HepG2 (cell line): ENCODE results near the gene ALG14. TPM values are rescaled to one million over a fixed set of nuclear protein-coding genes. Genes with fewer than 3 reads are reported as not detected.

ENCODE experiments used
- GATAD2A ChIP-seq: IDR thresholded peaks from 2 replicates; pipeline ENCODE4 v1.6.1; 2016
- HINFP ChIP-seq: sonication (generic); formaldehyde crosslinking; IDR thresholded peaks from 2 replicates; pipeline ENCODE4 v1.4.0; 2020; ENCODE audit warnings: low read depth, mild to moderate bottlenecking, missing genetic modification reagents
- HOXA3 ChIP-seq: sonication (generic); formaldehyde crosslinking; IDR thresholded peaks from 2 replicates; pipeline ENCODE4 v1.5.0; 2020; ENCODE audit warnings: missing genetic modification reagents
- NFYB ChIP-seq: sonication (generic); formaldehyde crosslinking; IDR thresholded peaks from 2 replicates; pipeline ENCODE4 v1.4.0; 2020; ENCODE audit warnings: missing genetic modification reagents
- ONECUT2 ChIP-seq: sonication (generic); formaldehyde crosslinking; IDR thresholded peaks from 2 replicates; pipeline ENCODE4 v1.4.0; 2020; ENCODE audit warnings: missing genetic modification reagents
- POLR2AphosphoS5 ChIP-seq: IDR thresholded peaks from 2 replicates; pipeline ENCODE4 v1.6.1; 2012; ENCODE audit warnings: low read depth, low read length
- SRY ChIP-seq: sonication (generic); formaldehyde crosslinking; IDR thresholded peaks from 2 replicates; pipeline ENCODE4 v1.8.0; 2022; ENCODE audit warnings: mild to moderate bottlenecking, missing genetic modification reagents
- TFE3 ChIP-seq: IDR thresholded peaks from 2 replicates; pipeline ENCODE4 v1.6.1; 2016
- XRCC5 ChIP-seq: fragments of 200-400 bp; formaldehyde crosslinking; optimal IDR thresholded peaks from 2 replicates; pipeline ENCODE3; 2017; ENCODE audit warnings: mild to moderate bottlenecking, low read length
- ZGPAT ChIP-seq: IDR thresholded peaks from 2 replicates; pipeline ENCODE4 v1.6.1; 2016; ENCODE audit warnings: mild to moderate bottlenecking
- ZNF629 ChIP-seq: sonication (generic); formaldehyde crosslinking; conservative IDR thresholded peaks from 2 replicates; pipeline ENCODE4 v1.5.0; 2020; ENCODE audit warnings: missing genetic modification reagents
- polyA plus RNA-seq, 8 experiments: library from polyadenylated mRNA; depleted of rRNA in 3 of 8; stranded (reverse) in 7 of 8; unstranded in 1 of 8; fragments of >200 nt; fragmentation: Illumina TruSeq in 4 of 8; extraction: Trizol in 4 of 8; gene quantifications; 2 replicates each; pipeline versions ENCODE4 v1.2.1 to v1.2.3, GENCODE V29; 2011 to 2016; ENCODE audit warnings: low read depth in 4 of 8, missing spikeins in 1 of 8, mixed read lengths in 1 of 8; ENCODE audit not compliant: insufficient read depth in 1 of 8
- total RNA-seq, 5 experiments: library from RNA; depleted of rRNA; stranded (reverse); fragments of >200 nt; fragmentation: Illumina TruSeq; extraction: Trizol; gene quantifications; 2 replicates each; pipeline ENCODE4 v1.2.3, GENCODE V29; 2016; ENCODE audit warnings: low read depth in 1 of 5
- TF ChIP-seq, protein P1 (sequence below): sonication (generic); formaldehyde crosslinking; IDR thresholded peaks from 2 replicates; pipeline ENCODE4 v1.5.1; 2020; ENCODE audit warnings: mild to moderate bottlenecking, missing genetic modification reagents, borderline replicate concordance
- TF ChIP-seq, protein P2 (sequence below): sonication (generic); formaldehyde crosslinking; IDR thresholded peaks from 2 replicates; pipeline ENCODE4 v1.4.0; 2020; ENCODE audit warnings: missing genetic modification reagents, mild to moderate bottlenecking, borderline replicate concordance

ALG14 gene
- total and polyA plus RNA-seq, 2 of the 13 experiments (the other 11 are each of a cell fraction or from before 2014, with no cell fraction given) = 4.5 to 12.7 TPM

DNA sequence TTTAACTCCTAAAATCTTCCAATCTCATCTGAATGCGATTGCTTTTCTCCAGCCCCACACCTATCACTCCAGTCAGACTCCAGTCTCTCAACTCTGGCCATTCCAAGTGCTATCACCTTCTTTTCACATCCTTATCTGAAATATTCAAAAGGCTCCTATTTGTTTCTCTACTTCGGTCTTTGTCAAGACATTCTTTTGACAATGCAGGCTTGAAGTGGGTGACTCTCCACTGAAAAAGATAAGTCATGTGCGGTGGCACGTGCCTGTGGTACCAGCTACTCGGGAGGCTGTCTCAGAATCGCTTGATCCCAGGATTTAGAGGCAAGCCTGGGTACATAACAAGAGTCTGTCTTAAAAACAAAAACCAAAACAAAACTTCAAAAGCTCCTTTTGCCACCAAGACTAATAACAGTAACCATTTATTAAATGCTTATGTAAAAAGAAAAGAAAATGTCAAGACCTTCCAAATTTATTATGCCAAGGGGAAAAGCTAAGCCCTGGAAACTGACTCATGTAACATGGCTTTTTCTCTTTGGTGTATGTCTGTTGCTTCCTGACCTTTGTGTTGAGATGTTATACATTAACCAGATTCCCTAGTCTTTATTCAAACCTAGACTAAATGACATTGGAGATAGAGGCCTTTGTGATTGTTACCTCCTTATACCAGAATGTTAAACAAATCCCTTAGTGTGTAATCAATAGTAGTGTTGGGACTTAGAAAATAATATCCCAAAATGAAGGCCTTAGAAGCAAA, 3.6 kb downstream of the ALG14 start (continued):
- TF ChIP-seq, protein P1, sequence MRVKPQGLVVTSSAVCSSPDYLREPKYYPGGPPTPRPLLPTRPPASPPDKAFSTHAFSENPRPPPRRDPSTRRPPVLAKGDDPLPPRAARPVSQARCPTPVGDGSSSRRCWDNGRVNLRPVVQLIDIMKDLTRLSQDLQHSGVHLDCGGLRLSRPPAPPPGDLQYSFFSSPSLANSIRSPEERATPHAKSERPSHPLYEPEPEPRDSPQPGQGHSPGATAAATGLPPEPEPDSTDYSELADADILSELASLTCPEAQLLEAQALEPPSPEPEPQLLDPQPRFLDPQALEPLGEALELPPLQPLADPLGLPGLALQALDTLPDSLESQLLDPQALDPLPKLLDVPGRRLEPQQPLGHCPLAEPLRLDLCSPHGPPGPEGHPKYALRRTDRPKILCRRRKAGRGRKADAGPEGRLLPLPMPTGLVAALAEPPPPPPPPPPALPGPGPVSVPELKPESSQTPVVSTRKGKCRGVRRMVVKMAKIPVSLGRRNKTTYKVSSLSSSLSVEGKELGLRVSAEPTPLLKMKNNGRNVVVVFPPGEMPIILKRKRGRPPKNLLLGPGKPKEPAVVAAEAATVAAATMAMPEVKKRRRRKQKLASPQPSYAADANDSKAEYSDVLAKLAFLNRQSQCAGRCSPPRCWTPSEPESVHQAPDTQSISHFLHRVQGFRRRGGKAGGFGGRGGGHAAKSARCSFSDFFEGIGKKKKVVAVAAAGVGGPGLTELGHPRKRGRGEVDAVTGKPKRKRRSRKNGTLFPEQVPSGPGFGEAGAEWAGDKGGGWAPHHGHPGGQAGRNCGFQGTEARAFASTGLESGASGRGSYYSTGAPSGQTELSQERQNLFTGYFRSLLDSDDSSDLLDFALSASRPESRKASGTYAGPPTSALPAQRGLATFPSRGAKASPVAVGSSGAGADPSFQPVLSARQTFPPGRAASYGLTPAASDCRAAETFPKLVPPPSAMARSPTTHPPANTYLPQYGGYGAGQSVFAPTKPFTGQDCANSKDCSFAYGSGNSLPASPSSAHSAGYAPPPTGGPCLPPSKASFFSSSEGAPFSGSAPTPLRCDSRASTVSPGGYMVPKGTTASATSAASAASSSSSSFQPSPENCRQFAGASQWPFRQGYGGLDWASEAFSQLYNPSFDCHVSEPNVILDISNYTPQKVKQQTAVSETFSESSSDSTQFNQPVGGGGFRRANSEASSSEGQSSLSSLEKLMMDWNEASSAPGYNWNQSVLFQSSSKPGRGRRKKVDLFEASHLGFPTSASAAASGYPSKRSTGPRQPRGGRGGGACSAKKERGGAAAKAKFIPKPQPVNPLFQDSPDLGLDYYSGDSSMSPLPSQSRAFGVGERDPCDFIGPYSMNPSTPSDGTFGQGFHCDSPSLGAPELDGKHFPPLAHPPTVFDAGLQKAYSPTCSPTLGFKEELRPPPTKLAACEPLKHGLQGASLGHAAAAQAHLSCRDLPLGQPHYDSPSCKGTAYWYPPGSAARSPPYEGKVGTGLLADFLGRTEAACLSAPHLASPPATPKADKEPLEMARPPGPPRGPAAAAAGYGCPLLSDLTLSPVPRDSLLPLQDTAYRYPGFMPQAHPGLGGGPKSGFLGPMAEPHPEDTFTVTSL (CRISPR knock-in tag) = peak; percentile 65; the same call in 1 of the 2 replicates
- TF ChIP-seq, protein P2, sequence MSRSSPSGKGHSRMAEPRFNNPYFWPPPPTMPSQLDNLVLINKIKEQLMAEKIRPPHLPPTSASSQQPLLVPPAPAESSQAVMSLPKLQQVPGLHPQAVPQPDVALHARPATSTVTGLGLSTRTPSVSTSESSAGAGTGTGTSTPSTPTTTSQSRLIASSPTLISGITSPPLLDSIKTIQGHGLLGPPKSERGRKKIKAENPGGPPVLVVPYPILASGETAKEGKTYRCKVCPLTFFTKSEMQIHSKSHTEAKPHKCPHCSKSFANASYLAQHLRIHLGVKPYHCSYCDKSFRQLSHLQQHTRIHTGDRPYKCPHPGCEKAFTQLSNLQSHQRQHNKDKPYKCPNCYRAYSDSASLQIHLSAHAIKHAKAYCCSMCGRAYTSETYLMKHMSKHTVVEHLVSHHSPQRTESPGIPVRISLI (CRISPR knock-in tag) = no peak
- TF ChIP-seq ONECUT2 (CRISPR knock-in tag) = peak; percentile 44; the same call in 1 of the 2 replicates
- peak; percentile 68 for TF ChIP-seq GATAD2A (CRISPR knock-in tag)
- TF ChIP-seq HINFP (CRISPR knock-in tag) = no peak
- no peak for TF ChIP-seq ZGPAT (CRISPR knock-in tag)
- TF ChIP-seq SRY (CRISPR knock-in tag) = no peak
- TF ChIP-seq NFYB (CRISPR knock-in tag) = no peak
- no peak for TF ChIP-seq ZNF629 (CRISPR knock-in tag)
- TF ChIP-seq TFE3 (CRISPR knock-in tag) = 0 out of 2 replicates have a peak, but pooled peaks have one; percentile 21
- TF ChIP-seq HOXA3 (CRISPR knock-in tag) = peak; percentile 30; the same call in 1 of the 2 replicates
- TF ChIP-seq XRCC5 = no peak
- peak; percentile 78 for TF ChIP-seq POLR2AphosphoS5
